CD4-positive, alpha-beta memory T cell (primary cell): ENCODE measurements around the gene FAM227B. TPM values are rescaled to one million over a fixed set of nuclear protein-coding genes. Genes with fewer than 3 reads are reported as not detected.
"Not testable (repeated sequence)": the region's sequence is repeated elsewhere in the genome, so short reads cannot be mapped to it uniquely, and the experiment has no call there.

Experiments used
- CTCF ChIA-PET: fragments of 350-600 bp; sonication (Branson Sonifier 250); formaldehyde crosslinking; loops from one replicate; lab custom pipeline; 2021; ENCODE audit warnings: inconsistent platforms; ENCODE audit not compliant: partially characterized antibody; lab: Charles Lee
- POLR2A ChIA-PET: fragments of 350-600 bp; sonication (Branson Sonifier 250); formaldehyde crosslinking; loops from one replicate; lab custom pipeline; 2021; ENCODE audit not compliant: partially characterized antibody; lab: Charles Lee
- DNase-seq, 5 donors: peaks; one replicate each; pipeline versions ENCODE4 v3.0.0 to v3.0.0-alpha.2; 2020 to 2022; ENCODE audit warnings: mixed read lengths in 1 of 5
- H3K27ac ChIP-seq: one replicate; pipeline ENCODE4 v1.7.0; 2013; ENCODE audit warnings: low read depth, low read length
- H3K27me3 ChIP-seq: 2 replicates; pipeline ENCODE4 v1.7.0; 2013; ENCODE audit warnings: mild to moderate bottlenecking, low read length, moderate library complexity; ENCODE audit not compliant: insufficient read depth
- H3K36me3 ChIP-seq: 2 replicates; pipeline ENCODE4 v1.7.0; 2013; ENCODE audit warnings: mild to moderate bottlenecking, low read length, moderate library complexity; ENCODE audit not compliant: insufficient read depth
- H3K4me1 ChIP-seq: 2 replicates; pipeline ENCODE4 v1.7.0; 2013; ENCODE audit warnings: mild to moderate bottlenecking, low read length, moderate library complexity; ENCODE audit not compliant: insufficient read depth
- H3K4me3 ChIP-seq, 2 donors: one replicate each; pipeline ENCODE4 v1.7.0; 2013; ENCODE audit warnings: low read length in 2 of 2, mild to moderate bottlenecking in 1 of 2
- H3K9me3 ChIP-seq, 2 donors: one replicate each; pipeline ENCODE4 v1.7.0; 2013; ENCODE audit warnings: low read length in 2 of 2, control low read depth in 1 of 2; ENCODE audit not compliant: control insufficient read depth in 1 of 2
- H3K27ac Mint-ChIP-seq, 7 donors: one replicate each; pipeline ENCODE4 v1.8.0; 2020 to 2021; ENCODE audit warnings: mixed read lengths in 7 of 7, mild to moderate bottlenecking in 6 of 7, inconsistent platforms in 3 of 7, moderate library complexity in 3 of 7
- H3K27me3 Mint-ChIP-seq, 2 donors: one replicate each; pipeline ENCODE4 v1.8.0; 2020 to 2021; ENCODE audit warnings: mixed read lengths in 2 of 2
- H3K36me3 Mint-ChIP-seq, 2 donors: one replicate each; pipeline ENCODE4 v1.8.0; 2020 to 2021; ENCODE audit warnings: mixed read lengths in 2 of 2, inconsistent platforms in 1 of 2, mild to moderate bottlenecking in 1 of 2
- H3K4me1 Mint-ChIP-seq, 4 donors: one replicate each; pipeline ENCODE4 v1.8.0; 2020 to 2021; ENCODE audit warnings: mixed read lengths in 4 of 4, mild to moderate bottlenecking in 1 of 4
- H3K4me3 Mint-ChIP-seq, 8 donors: one replicate each; pipeline ENCODE4 v1.8.0; 2020 to 2021; ENCODE audit warnings: mixed read lengths in 8 of 8, mild to moderate bottlenecking in 7 of 8, moderate library complexity in 6 of 8, inconsistent platforms in 3 of 8
- H3K9me3 Mint-ChIP-seq, 8 donors: one replicate each; pipeline ENCODE4 v1.8.0; 2020 to 2021; ENCODE audit warnings: mixed read lengths in 8 of 8, mild to moderate bottlenecking in 5 of 8, inconsistent platforms in 3 of 8, moderate library complexity in 1 of 8
- intact Hi-C: fragments of 100-400 bp; cut with micrococcal nuclease; formaldehyde crosslinking; loops from one replicate; pipeline ENCODE4 v1.15.1; 2023
- polyA plus RNA-seq, 2 donors: library from polyadenylated mRNA; unstranded; fragments of 300-500 nt; fragmentation: Illumina TruSeq; gene quantifications; one replicate each; pipeline ENCODE4 v1.2.3, GENCODE V29; 2021
- total RNA-seq, 2 experiments: library from RNA; stranded (reverse); gene quantifications; one replicate each; pipeline ENCODE4 v1.2.3, GENCODE V29; 2021

Gene FAM227B
- total and polyA plus RNA-seq, 4 experiments from 2014 or later = 11.5 to 18.4 (median 13.2) TPM

DNA sequence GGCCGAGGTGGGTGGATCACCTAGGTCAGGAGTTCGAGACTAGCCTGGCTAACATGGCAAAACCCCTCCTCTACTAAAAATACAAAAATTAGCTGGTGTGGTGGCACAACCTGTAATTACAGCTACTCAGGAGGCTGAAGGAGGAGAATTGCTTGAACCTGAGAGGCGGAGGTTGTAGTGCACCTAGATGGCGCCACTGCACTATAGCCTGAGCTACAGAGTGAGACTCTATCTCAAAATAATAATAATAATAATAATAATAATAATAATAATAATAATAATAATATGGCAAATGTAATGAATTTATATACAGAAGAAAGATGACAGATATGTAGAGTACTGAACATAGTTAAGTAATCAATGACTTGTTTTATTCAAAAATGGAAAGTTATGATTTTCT, 149.4 kb downstream of the FAM227B start:
- peak overlapping the region in 2 of 8 donors; percentile 53 to 72 for H3K4me3 Mint-ChIP-seq
- POLR2A ChIA-PET, H3K36me3 ChIP-seq, H3K4me1 Mint-ChIP-seq, H3K9me3 Mint-ChIP-seq, H3K27me3 Mint-ChIP-seq, H3K4me1 ChIP-seq, H3K9me3 ChIP-seq, H3K36me3 Mint-ChIP-seq, H3K27ac ChIP-seq, H3K27me3 ChIP-seq, H3K4me3 ChIP-seq: not testable (repeated sequence)
- DNase-seq = peak in 1 of 5 donors; percentile 3
- CTCF ChIA-PET = interaction anchor here (1.0 to 1.8 kb wide), 6 partner anchors 9 to 674 kb away, joined by 3 to 5 read pairs (median 4); no protein-coding TSS in a partner anchor
- intact Hi-C loops = loop anchor here (5.0 kb wide), 1 partner anchor 531 kb away; no protein-coding TSS in a partner anchor
- peak overlapping the region in 1 of 7 donors; percentile 34 for H3K27ac Mint-ChIP-seq

DNA sequence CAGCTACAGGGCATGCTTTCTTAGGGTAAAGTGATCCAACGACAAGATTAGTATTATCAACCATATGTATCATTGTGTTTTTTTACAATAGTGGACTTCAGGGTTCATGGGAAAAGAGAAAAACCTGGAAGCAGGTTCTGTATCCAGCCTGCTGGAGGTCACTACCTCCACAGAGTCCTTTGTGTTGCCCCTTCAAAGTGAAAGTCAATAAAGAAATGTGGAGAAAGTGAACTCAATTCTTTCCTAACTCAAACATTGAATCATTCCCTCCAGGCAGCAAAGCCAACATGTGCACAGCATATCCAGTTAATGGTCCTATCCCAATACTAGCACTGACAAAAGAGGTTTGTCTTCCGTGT, 152.2 kb downstream of the FAM227B start:
- H3K4me1 Mint-ChIP-seq = peaks cover 5 to 13% (median 9%) of the 10 kb centered on the region in 4 donors
- no peak overlapping the region for H3K4me3 ChIP-seq
- H3K27me3 ChIP-seq = no peaks in the 10 kb centered on the region
- DNase-seq = no peak
- POLR2A ChIA-PET = no interaction called here
- H3K27ac Mint-ChIP-seq = no peak overlapping the region
- CTCF ChIA-PET = no interaction called here
- H3K36me3 ChIP-seq = no peaks in the 10 kb centered on the region
- H3K27ac ChIP-seq = no peak overlapping the region
- no peaks in the 10 kb centered on the region for H3K36me3 Mint-ChIP-seq
- no peak overlapping the region for H3K4me3 Mint-ChIP-seq
- H3K27me3 Mint-ChIP-seq = no peaks in the 10 kb centered on the region
- no peaks in the 10 kb centered on the region for H3K4me1 ChIP-seq
- H3K9me3 ChIP-seq = no peaks in the 10 kb centered on the region
- intact Hi-C loops = no loop called here
- H3K9me3 Mint-ChIP-seq = no peaks in the 10 kb centered on the region

DNA sequence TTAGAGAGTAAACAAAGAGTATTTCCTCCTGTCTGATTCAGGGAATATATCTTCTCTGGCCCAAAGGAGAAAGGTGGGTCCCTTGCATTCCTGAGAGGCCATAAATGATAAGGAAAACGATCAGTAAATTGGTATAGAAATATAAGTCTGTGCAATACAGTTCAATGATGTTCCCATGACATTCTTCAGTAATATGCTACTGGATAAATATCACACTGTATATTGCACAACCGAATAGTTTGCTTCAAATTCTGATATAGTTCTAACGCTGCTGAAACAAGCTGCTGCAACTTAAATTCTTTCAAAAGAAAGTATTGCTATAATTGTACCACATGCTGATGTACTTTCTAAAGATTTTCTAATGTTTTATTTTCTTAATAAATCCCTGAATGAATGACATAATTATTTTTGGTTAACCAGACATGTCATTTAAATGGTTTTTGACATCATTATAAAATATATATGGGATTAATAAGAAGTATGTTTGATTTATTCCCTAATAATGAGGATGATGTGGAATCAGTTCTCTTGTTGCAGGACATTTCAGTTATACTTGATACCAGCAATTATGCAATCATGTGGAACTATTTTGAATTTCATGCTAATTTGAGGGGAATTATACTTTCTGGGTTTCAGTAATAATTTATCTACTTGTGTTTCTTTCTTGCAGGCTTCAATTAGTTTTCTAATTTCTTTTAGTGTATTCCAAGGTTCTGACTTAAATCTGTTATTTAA, 152.7 kb downstream of the FAM227B start:
- H3K36me3 ChIP-seq = no peaks in the 10 kb centered on the region
- Mint-ChIP-seq H3K4me1 (peaks cover 5 to 13% (median 9%) of the 10 kb centered on the region in 4 donors), H3K27ac (no peak overlapping the region), H3K36me3 (no peaks in the 10 kb centered on the region), H3K4me3 (no peak overlapping the region), H3K9me3 (no peaks in the 10 kb centered on the region), H3K27me3 (no peaks in the 10 kb centered on the region)
- no peak overlapping the region for H3K4me3 ChIP-seq
- CTCF ChIA-PET = no interaction called here
- no peaks in the 10 kb centered on the region for H3K9me3 ChIP-seq
- H3K27me3 ChIP-seq = no peaks in the 10 kb centered on the region
- DNase-seq = no peak
- intact Hi-C loops = no loop called here
- no peaks in the 10 kb centered on the region for H3K4me1 ChIP-seq
- no peak overlapping the region for H3K27ac ChIP-seq
- POLR2A ChIA-PET = no interaction called here

DNA sequence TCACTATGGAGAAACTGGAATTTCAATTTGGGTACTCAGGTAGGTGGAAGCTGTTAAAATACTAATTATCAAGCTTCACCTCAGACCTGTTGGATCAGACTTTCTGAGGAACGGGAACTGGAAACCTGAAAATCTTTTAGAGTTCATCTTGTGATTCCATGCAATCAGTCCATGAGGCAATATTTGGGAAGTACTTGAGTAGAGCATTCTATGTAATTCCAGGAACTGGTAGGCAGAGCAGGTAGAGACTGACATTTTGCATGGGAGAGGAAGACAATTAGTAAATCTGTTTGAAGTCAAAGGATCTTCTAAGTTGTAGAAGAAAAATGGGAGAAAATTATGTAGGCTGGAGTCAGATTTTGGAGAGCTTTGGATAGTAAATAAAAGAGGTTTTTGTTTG, 154.5 kb downstream of the FAM227B start:
- no peaks in the 10 kb centered on the region for H3K9me3 ChIP-seq
- no peaks in the 10 kb centered on the region for H3K4me1 ChIP-seq
- intact Hi-C loops = no loop called here
- H3K36me3 ChIP-seq = no peaks in the 10 kb centered on the region
- H3K4me3 ChIP-seq = no peak overlapping the region
- no peak overlapping the region for H3K4me3 Mint-ChIP-seq
- H3K27me3 Mint-ChIP-seq = no peaks in the 10 kb centered on the region
- H3K9me3 Mint-ChIP-seq = no peaks in the 10 kb centered on the region
- H3K4me1 Mint-ChIP-seq = peaks cover 5 to 6% (median 5%) of the 10 kb centered on the region in 4 donors
- no peak overlapping the region for H3K27ac ChIP-seq
- DNase-seq = no peak
- ChIA-PET CTCF (no interaction called here), POLR2A (no interaction called here)
- no peaks in the 10 kb centered on the region for H3K36me3 Mint-ChIP-seq
- no peaks in the 10 kb centered on the region for H3K27me3 ChIP-seq
- H3K27ac Mint-ChIP-seq = no peak overlapping the region

DNA sequence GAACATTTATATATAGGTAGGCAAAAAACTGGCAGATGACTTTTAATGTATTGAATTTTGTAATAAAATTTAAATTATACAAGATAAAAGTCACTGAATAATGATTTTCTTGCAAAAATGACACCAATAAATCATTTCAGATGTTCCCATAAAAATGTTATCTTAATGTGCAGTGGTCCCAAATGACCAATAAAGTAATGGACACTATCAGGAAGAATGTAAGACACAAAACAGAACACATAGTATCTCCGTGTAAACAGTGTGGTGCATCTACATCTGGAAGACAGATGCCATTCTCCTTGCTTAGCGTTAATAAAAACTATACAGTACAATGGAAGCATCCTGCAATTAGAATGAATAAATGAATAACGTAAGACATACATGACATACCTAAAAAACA, 156.1 kb downstream of the FAM227B start:
- H3K9me3 ChIP-seq = no peaks in the 10 kb centered on the region
- H3K27ac ChIP-seq = no peak overlapping the region
- no peak overlapping the region for H3K4me3 ChIP-seq
- Mint-ChIP-seq H3K36me3 (no peaks in the 10 kb centered on the region), H3K27me3 (peaks cover 0 to 2% of the 10 kb centered on the region in 2 donors), H3K27ac (no peak overlapping the region), H3K4me3 (no peak overlapping the region), H3K9me3 (no peaks in the 10 kb centered on the region), H3K4me1 (peaks cover 5 to 6% (median 5%) of the 10 kb centered on the region in 4 donors)
- H3K27me3 ChIP-seq = no peaks in the 10 kb centered on the region
- H3K4me1 ChIP-seq = no peaks in the 10 kb centered on the region
- DNase-seq = no peak
- CTCF ChIA-PET = no interaction called here
- H3K36me3 ChIP-seq = no peaks in the 10 kb centered on the region
- POLR2A ChIA-PET = no interaction called here
- intact Hi-C loops = no loop called here

DNA sequence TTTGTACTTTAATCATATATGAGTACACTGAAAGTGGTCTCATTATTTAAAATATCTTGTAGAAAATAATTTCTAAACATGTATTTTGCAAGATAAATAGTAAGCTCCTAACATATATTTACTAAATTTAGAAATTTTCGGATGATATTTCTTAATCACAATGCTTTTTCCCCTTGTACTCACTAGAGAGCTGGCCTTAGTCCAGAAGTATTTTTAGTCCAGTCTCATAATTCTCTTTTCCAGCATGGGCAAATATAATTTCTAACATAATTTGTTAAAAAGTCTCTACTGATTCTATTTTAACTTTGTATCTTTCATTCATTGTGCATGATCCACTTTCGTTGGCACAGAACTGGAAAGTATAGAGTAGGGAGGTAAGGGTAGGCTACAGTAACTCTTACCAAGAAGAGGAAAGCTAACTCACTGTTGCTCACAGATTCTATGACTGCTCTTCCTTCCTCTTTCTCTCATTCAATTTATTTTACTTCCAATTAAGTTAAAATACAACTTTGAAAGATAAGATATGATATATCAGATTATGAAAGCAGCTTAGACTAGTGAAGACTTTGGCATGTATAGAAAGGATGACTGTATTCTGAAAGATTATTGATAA, 158.3 kb downstream of the FAM227B start:
- peaks cover 5 to 6% (median 5%) of the 10 kb centered on the region in 4 donors for H3K4me1 Mint-ChIP-seq
- CTCF ChIA-PET = interaction anchor here (1.3 kb wide), 1 partner anchor 9 kb away, joined by 5 read pairs; no protein-coding TSS in a partner anchor
- intact Hi-C loops = no loop called here

DNA sequence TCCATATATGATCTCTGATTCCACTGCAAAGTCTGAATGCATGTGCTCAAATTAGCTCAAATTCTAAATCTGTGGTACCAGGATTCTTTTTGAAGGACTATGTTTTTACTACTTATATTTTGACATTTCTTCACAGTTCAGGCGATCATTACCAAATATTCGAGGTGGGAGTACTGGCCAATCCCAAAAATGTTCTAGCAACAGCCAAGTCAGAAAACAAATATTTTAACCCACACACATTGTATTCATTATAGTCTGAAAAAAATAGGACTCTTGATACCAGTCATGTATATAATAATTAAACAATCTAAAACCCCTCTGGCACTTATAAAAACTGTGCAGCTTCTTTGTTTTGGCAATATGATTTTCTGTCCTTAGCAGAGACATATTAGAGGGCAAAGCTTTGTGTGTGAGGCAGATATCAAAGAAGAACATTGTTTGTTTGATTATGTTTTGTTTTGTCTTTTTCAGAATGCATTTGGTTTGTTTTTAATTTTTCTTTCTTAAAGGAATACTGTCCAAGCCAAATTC, 160.1 kb downstream of the FAM227B start:
- CTCF ChIA-PET = no interaction called here
- Mint-ChIP-seq H3K36me3 (no peaks in the 10 kb centered on the region), H3K4me1 (no peaks in the 10 kb centered on the region), H3K9me3 (no peaks in the 10 kb centered on the region), H3K4me3 (no peak overlapping the region), H3K27me3 (peaks cover 4 to 9% of the 10 kb centered on the region in 2 donors), H3K27ac (no peak overlapping the region)
- H3K36me3 ChIP-seq = no peaks in the 10 kb centered on the region
- no peak for DNase-seq
- H3K27ac ChIP-seq = no peak overlapping the region
- H3K4me3 ChIP-seq = no peak overlapping the region
- no peaks in the 10 kb centered on the region for H3K9me3 ChIP-seq
- POLR2A ChIA-PET = no interaction called here
- no peaks in the 10 kb centered on the region for H3K4me1 ChIP-seq
- no peaks in the 10 kb centered on the region for H3K27me3 ChIP-seq
- intact Hi-C loops = no loop called here

More for the DNA sequence above, 158.3 kb downstream of the FAM227B start:
- Mint-ChIP-seq H3K27ac (no peak overlapping the region), H3K9me3 (no peaks in the 10 kb centered on the region), H3K36me3 (no peaks in the 10 kb centered on the region), H3K27me3 (peaks cover 0 to 2% of the 10 kb centered on the region in 2 donors), H3K4me3 (no peak overlapping the region)
- Histone ChIP-seq H3K4me1 (no peaks in the 10 kb centered on the region), H3K27ac (no peak overlapping the region), H3K4me3 (no peak overlapping the region), H3K9me3 (no peaks in the 10 kb centered on the region), H3K36me3 (no peaks in the 10 kb centered on the region), H3K27me3 (no peaks in the 10 kb centered on the region)
- DNase-seq = no peak
- POLR2A ChIA-PET = no interaction called here
